GM19395 (cell line): ENCODE data around the gene LRRC8C.
A peak's percentile ranks its signal among the peaks of the same experiment; 100 is the strongest.
"Not testable (repeated sequence)": the region's sequence is repeated elsewhere in the genome, so short reads cannot be mapped to it uniquely, and the experiment has no call there.

ENCODE experiments used
- ATAC-seq: cut with Tn5 transposase; IDR thresholded peaks from one replicate; pipeline ENCODE4 v1.9.1; 2021; ENCODE audit warnings: mild to moderate bottlenecking, moderate library complexity; ENCODE audit not compliant: unreplicated experiment

The LRRC8C gene

DNA sequence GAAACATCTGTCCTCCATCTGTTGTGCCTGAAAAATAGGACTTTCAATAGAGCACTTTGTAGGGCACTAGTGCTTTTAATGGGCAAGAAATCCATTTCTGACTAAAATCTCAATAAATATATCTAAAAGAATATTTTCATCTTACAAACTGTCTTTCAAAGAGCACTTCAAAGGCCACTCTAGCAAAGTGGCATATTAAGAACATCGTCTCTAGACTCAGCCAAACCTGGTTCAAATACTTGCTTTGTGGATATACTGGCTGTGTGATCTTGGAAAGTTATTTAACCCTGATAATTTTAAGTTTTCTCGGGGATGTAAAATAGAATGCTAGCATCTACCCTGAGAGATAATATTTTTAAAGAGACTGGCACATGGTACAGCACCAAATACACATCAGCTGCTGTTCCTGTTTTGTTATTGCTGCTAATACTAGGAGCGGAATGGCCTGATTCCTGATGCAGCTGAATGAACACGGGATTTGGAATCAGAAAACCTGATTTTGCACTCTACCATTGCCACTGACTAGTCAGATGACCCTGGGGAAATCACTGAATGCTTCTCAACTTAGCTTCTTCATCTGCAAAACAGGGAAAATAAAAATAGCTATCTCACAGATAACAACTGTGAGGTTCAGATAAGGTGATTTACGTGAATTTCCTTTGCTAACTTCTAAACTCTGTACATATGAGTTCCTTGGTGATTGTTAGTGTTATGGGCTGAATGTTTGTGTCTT, 25.2 kb upstream of the LRRC8C start:
- ATAC-seq: no peak

DNA sequence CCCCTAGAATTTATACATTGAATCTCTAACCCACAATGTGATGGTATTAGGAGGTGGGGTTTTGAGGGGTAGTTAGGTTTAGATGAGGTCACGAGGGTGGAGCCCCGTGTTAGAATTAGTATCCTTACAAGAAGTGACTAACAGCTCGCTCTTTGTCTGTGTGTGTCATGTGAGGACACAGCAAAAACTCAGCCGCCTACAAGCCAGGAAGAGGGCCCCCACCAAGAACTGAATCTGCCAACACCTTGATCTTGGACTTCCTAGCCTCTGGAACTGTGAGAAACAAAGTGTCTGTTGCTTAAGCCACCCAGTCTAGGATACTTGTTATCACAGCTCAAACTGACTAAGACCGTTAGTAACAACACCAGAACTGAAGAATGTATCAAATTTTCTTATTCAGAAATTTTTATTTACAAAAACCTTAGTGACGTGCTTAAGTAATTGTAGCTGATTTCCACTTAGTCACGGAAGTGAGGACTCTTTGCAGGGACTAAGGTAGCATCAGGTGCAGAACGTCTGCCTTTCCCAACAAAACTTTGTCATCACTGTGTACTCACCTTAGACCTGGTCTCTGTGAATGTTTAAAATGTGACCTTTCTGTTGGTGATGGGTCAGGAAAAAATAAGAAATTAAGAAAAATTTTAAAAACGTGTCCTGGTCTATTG, 24.5 kb upstream of the LRRC8C start:
- no peak for ATAC-seq

DNA sequence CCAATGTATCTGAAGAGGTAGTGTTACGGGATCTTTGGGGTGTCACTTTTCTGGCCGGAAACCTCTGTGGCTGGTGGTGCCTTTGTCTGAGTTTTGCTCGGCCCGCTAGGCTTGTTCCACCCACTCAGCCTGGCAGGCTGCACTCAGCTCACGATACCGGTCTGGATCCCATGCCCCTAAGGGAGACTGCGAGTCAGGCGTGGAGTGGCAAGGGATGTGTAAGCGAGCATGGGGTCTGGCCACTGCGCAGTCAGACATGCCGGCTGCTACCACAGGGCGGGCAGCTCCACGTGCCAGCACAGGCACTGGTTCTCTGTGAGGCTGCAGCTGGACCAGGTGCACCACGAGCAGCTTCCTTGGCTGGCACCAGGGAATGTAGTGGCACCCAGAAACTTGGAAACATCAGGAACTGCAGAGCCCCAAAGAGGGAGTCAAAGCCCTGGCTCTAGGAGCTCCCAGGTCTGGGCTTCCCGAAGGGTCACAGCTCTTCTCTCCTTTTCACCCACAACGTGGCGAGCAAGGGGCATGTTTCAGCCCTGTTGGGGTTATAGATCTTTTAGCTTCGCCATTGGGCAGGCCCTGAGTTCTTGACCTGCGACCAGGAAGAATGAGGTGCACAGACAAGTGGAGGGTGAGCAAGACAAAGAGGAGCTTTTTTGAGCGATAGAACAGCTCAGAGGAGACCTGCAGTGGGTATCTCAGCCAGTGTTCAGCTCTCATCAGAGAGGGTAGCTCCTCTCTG, 23.8 kb upstream of the LRRC8C start:
- no peak for ATAC-seq

GRCh38 chr1:89609781-89610456, 23.0 kb upstream of the LRRC8C start:
- no peak for ATAC-seq

- no peak for ATAC-seq
Observed at GRCh38 chr1:89610457-89611011, 22.4 kb upstream of the LRRC8C start.

GRCh38 chr1:89611721-89612120, 21.2 kb upstream of the LRRC8C start:
- ATAC-seq: peak; percentile 98

DNA sequence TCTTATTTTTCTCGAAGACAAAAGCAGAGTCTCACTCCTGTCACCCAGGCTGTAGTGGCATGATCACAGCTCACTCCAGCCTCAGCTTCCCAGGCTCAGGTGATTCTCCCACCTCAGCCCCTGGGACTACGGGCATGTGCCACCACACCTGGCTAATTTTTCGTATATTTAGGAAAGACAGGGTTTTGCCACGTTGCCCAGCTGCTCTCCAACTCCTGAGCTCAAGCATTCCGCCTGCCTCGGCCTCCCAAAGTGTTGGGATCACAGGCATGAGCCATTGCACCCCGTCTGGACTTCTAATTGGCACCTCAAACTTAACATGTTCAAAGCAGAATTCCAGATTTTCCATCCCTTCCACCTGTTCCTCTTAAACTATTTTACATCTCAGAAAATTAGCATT, 19.0 kb upstream of the LRRC8C start:
- no peak for ATAC-seq

- ATAC-seq: no peak
Observed at GRCh38 chr1:89615676-89616598, 17.0 kb upstream of the LRRC8C start.

- ATAC-seq: no peak
Observed at GRCh38 chr1:89616844-89617627, 15.9 kb upstream of the LRRC8C start.

DNA sequence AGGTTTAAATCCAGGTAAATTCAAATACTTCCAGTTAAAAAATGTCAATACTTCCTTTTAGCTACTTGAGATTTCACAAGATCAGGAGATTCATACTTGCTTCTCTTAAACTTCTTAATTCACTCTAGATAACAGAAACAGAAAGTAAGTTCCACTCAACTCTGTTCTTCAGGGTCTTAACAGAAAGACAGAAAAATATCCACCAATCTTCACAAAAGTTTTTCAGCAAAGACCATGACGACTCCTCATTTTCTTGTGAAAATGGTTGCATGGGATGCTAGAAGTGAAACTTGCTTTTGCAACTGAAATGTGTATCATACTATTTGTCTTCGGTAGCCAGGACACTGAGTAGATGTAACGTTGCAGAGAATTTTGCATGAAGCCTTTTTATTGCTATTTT, 12.3 kb upstream of the LRRC8C start:
- no peak for ATAC-seq

DNA sequence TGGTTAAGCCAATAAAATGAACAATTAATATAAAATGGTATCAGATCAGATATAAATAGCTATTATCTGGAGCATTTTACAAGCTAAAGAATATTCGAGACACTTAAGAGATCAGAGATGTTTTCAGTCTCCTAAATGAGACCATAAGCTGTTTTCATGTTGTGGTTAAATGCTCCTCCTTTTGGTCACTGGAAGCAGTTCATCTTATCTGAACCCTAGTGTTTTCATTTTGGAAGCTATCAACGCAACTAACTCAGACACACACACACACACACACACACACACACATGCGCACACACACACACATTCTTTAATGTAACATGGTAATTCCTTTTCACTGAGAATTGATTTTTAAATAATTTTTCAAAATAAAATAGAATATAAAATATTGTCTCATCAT, 10.0 kb upstream of the LRRC8C start:
- no peak for ATAC-seq

- no peak for ATAC-seq
Observed at GRCh38 chr1:89624314-89624713, 8.6 kb upstream of the LRRC8C start.

DNA sequence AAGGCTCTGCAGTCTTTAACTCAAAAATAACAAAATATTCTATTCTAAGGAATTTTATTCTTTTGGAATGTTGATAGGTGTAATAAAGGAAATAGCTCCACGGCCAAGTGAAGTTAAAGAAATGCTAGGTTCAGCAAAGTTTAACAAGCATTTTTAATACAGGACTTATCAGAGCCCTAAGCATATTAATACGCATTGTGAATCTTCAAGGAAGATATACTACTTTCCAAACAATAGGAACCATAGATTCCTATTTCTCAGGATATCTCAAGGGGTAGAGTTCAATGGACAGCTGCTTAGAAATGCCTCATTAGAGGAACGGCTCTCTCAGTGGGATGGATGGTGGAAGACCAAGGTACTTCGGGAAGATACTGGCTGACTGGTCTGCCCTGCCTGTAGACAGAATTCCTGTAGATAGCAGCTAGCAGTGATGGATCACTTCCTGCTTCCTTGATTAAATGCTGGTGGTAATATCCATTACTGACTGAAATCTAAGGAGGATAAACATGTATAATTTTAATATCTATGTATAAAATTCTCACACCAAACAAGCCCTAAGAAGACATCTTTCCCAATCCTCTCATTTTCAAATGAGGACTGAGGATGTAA, 8.1 kb upstream of the LRRC8C start:
- no peak for ATAC-seq

DNA sequence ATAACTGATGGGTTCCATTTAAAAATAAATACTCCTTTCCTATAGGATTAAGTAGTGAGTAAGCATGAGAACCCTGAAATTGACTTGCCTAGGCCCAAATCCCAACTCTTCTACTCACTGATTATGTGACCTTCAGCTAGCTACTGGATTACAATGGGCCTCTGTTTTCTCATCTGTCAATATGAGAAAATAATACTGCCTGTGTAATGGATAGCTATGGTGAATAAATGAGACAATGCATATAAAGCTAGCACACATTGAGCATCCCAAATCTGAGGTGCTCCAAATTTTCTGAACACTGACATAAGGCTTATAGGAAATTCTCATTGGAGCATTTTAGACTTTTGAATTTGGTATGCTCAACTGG, 5.3 kb upstream of the LRRC8C start:
- no peak for ATAC-seq

DNA sequence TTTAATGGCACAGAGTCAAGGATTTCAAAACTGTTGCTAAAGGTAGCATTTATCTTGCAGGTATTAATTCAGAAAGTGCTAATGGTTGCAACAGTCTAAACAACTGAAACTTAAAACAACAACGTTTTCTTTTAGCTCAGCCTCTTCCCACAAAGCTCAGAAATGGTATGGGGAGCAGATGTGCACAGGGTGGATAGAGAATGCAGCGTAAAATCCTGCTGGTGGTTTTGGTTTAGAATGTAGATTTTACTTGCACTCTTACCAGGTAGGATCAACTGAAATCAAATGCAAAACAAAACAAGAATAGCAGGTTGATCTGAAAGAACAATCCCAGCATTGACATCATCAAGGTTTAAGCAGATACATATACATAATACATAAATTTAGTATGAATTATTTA, 3.8 kb upstream of the LRRC8C start:
- ATAC-seq: no peak

GRCh38 chr1:89629600-89629999, 3.3 kb upstream of the LRRC8C start:
- not testable (repeated sequence) for ATAC-seq

GRCh38 chr1:89630048-89630447, 2.9 kb upstream of the LRRC8C start:
- ATAC-seq: no peak

DNA sequence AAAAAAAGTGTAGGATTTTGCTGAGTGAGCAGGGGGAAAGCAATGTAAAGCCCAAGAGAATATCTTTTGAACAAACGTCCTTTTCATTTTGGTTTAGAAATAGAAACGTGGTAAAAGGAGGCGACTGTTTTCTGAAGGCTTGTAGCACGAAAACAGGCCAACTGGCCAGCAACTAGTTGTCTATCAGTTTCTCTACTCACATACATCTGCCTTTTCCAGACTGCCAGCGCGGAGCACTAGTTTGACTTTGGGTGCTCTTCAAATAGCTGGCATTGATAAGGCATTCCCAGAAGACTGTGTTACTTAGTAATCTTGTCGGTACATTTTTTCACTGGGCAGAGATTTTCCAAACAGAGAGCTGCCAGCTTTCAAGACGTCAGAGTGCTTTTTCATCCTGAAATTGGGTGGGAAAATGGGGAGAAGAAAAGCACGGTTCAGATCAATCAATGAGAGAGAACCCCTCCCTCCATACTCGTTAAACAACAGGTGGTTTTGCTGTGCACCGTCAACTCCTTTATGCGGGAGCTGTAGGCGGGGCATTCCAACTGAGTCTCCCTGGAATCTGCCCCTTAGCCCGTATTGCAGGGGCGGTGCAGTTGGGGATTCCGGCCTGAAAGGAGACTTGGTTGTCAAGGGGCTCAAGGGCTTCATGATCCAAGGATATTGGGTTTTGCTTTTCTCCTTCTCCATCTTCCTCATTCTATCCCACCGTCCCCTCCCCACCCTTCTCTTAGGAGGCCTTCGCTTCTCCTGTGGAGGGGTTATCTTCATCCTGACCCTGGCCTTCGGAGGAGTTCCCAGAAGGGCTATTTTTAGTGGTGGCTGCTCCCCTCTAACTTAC, 884 bp upstream of the LRRC8C start:
- ATAC-seq: no peak
